ENCODE measurements around the gene MTCL3.

Gene MTCL3

DNA sequence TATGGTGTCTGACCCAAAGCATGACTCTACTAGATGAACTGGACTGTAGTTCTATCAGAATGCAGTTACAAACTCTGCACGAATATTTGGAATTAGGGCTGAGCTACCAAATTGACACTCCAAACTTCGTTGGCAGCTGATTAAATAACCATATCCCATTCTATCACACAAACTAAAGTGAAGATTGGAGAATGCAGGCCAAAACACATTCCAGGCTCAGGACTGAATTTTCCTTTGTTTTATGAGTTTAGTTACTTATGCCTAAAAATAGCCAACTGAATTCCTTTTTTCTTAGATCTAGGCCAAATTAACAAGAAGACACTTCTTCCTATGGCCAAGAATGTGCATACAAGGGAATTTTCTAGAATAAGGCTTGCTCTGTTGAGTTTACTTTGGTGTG lies 50.2 kb downstream of the MTCL3 start:
- peak; percentile 48 for DNase-seq (ENCODE audit: low read depth)
- no peak for TF ChIP-seq CTCF (conservative IDR thresholded peaks at IDR 0.05; ENCODE audit: low read length)
- H3K4me3 ChIP-seq (ENCODE audit: low read length) = no peak overlapping the region

DNA sequence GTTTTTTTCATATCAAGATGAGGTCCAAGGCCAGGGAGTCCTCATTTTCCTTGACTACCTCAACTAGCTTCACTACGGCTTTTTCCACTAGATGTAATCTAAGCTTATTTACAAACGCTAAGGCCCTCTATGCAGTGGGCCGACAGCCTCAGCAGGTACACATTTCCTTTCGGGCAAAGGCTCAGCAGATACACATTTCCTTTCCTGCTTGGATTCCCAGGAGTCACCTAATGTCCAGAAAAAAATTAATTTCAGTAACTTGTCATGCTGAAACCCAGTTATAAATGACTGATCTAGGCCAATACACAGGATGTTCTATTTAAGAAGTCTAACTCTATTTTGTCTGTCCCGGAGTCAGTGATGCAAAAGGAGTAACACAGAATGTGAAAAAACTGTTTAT lies 52.7 kb downstream of the MTCL3 start:
- H3K4me3 ChIP-seq (ENCODE audit: low read length) = no peak overlapping the region
- no peak for DNase-seq (ENCODE audit: low read depth)
- no peak for TF ChIP-seq CTCF (conservative IDR thresholded peaks at IDR 0.05; ENCODE audit: low read length)

DNA sequence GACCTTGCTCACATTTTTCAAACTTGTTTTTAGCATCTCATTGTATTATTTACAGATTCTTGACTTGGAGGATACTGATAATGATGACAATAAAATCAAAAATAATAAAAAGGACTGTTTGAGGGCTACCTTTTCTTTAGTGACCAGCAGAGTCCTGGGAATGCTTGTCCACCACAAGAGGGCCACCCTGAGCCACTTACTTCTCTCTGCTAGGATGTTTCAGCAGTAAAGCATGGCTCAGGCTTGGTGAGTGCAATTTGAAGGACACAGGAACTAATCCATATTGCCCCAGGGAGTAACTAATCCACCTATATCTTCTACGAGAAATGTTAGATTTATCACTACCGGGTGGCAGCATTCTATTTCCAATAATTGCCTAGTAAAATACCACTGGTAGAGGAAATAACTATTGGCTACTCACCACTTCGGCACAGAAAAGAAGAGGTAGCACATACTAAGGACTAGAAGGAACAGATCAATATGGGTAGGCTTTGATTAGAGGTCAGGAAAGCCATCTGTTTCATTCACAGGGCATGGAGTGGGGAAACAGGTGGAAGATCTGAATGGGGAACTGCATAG lies 54.2 kb downstream of the MTCL3 start:
- TF ChIP-seq CTCF (conservative IDR thresholded peaks at IDR 0.05; ENCODE audit: low read length) = peak; percentile 98
- DNase-seq (ENCODE audit: low read depth) = peak; percentile 81
- no peak overlapping the region for H3K4me3 ChIP-seq (ENCODE audit: low read length)

DNA sequence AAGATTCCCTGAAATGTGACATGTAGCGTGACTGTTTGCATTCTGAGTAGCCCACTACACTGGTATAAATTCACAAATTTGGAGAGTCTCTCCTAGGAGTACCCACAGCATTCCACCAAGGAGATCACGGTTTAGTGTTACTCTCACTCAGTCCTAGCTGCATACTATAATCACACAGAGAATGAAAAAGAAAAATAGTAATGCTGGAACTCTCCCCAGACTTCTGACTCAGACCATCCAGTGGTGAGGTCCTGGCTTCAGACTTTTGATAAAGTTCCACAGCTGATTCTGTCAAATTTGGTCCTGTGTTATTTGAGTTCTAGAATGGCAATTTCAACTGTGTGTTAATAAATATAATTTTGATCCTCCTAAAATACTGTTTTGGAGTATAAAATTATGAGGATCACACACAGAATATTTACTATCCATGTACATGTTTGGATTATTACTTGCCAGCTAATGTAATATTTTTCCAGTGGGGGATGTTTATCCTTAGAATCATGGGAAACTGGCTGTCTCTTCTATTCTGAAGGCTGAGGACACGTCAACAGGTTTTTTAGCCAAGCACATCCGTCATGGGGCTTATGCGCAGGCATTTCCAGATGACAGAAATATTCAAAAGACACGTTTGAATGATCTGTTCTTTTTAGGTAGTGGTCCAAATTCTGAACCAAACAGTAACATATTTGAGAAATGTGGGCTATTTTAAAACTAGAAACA lies 54.8 kb downstream of the MTCL3 start:
- DNase-seq (ENCODE audit: low read depth) = peak; percentile 81
- H3K4me3 ChIP-seq (ENCODE audit: low read length) = no peak overlapping the region
- TF ChIP-seq CTCF (conservative IDR thresholded peaks at IDR 0.05; ENCODE audit: low read length) = no peak

GRCh38 chr6:127463056-127463455 lies 56.1 kb downstream of the MTCL3 start:
- no peak for TF ChIP-seq CTCF (conservative IDR thresholded peaks at IDR 0.05; ENCODE audit: low read length)
- H3K4me3 ChIP-seq (ENCODE audit: low read length) = no peak overlapping the region
- DNase-seq (ENCODE audit: low read depth) = peak; percentile 11

DNA sequence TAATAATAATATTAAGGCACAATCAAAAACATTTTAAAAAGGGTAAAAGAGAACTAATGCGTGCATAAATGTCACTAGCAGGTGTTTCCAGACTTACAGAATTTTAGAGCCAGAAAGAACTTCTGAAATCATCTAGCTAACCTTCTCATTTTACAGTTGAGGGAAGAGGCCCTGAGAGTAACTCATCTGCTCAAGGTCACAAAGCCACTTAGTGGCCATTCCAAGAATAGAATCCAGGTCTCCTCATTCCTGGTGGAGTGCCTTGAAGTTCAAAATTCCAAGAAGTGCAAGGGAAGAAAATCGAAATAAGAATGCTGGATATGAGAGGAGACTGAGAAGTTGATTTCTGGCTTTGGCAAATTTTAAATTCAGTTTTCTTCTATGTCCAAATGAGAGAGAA lies 56.8 kb downstream of the MTCL3 start:
- no peak; the same call in 1 of the 2 replicates for TF ChIP-seq CTCF (conservative IDR thresholded peaks at IDR 0.05; ENCODE audit: low read length)
- no peak overlapping the region for H3K4me3 ChIP-seq (ENCODE audit: low read length)
- peak; percentile 6 for DNase-seq (ENCODE audit: low read depth)

GRCh38 chr6:127460465-127460864 lies 58.7 kb downstream of the MTCL3 start:
- no peak overlapping the region for H3K4me3 ChIP-seq (ENCODE audit: low read length)
- no peak for TF ChIP-seq CTCF (conservative IDR thresholded peaks at IDR 0.05; ENCODE audit: low read length)
- DNase-seq (ENCODE audit: low read depth) = no peak

Data from AG10803 (cell line).